T-helper 1 cell treated with Interleukin-12 subunit alpha and Interleukin-12 subunit beta and Interleukin-4 antibody, amounts not matched to agents 30 ng/mL and 1 ng/mL, for 36 hours (primary cell): Measurements from ENCODE around the gene IHH. TPM values are rescaled to one million over a fixed set of nuclear protein-coding genes. Genes with fewer than 3 reads are reported as not detected.

Experiments
- intact Hi-C: fragments of 100-400 bp; cut with micrococcal nuclease; formaldehyde crosslinking; loops from one replicate; pipeline ENCODE4 v1.15.1; 2024
- total RNA-seq: library from RNA; stranded (reverse); gene quantifications from 2 replicates; pipeline ENCODE4 v1.2.3, GENCODE V29; 2022

IHH gene
- total RNA-seq, 1 donor from 2014 or later: not detected

DNA sequence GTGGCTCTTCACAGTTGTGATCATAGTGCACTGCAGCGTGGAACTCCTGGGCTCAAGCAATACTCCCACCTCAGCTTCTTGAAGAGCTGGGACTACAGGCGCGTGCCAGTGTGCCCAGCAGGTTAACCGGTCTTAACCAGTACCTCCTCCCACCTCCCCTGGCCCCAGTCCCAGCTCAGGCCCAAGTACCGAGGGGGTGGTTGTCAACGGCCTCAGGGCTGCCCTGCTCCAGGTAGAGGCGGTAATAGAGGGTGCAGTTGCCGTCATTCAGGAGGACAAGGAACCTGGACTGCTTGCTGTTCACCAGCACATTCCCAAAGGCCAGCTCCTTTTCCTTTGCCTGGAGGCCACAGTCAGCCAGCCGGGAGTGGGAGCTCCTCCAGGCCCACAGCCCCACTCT lies 39.1 kb downstream of the IHH start:
- intact Hi-C loops: no loop called here

DNA sequence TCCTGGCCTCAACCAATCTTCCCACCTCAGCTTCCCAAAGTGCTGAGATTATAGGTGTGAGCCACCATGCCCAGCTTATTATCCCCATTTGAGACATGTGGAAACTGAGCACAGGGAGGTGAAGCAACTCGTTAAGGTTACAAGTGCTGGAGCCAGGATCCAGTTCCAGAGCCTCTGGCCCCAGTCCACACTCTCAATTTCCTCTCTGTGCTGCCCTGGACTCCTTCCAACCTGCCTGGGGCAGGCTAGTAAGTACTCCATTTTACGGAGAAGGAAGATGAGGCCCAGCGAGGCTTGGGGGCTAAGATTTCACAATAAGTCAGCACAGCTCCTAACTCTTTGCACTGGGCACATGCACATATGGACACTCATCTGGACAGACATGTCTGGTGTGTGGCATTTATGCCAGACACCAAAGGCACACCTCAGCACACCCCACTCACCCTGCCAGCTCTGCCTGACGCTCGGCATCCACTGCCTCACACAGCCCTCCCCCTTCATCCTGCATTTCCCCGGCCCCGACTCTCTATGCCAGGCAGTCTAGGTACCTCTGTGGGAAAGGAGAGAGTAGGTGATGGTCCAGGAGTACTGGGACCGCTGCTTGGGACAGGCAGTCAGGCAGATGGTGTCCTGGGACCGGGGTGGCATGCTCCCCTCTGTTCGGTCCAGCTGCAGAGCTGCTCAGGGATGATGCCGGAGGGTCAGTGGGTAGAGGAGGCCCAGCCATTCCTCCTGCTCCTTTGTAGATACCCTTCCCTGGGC lies 39.9 kb downstream of the IHH start:
- intact Hi-C loops: no loop called here

- intact Hi-C loops: no loop called here
Observed at GRCh38 chr2:219019436-219019835, 41.3 kb downstream of the IHH start.

DNA sequence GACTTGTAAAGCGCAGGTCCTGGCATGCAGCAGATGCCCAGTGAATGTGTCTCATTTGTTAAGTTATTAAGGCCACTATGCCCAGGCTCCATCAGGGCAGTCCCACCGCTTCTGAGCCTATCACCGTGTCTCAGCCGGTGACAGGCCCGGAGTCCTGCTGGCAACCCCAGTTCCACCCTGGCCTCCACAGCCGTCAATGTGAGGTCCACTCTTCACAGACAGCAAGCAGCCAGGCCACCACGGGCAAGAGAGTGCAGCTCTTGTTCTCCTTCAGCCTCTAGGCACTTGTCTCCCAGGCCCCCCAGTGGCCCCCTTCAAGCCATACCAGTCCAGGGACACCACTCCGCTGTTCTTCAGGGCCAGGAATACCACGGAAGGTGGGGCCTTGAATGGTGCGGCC lies 42.0 kb downstream of the IHH start:
- intact Hi-C loops: no loop called here

GRCh38 chr2:219018286-219018685 lies 42.4 kb downstream of the IHH start:
- intact Hi-C loops: no loop called here

DNA sequence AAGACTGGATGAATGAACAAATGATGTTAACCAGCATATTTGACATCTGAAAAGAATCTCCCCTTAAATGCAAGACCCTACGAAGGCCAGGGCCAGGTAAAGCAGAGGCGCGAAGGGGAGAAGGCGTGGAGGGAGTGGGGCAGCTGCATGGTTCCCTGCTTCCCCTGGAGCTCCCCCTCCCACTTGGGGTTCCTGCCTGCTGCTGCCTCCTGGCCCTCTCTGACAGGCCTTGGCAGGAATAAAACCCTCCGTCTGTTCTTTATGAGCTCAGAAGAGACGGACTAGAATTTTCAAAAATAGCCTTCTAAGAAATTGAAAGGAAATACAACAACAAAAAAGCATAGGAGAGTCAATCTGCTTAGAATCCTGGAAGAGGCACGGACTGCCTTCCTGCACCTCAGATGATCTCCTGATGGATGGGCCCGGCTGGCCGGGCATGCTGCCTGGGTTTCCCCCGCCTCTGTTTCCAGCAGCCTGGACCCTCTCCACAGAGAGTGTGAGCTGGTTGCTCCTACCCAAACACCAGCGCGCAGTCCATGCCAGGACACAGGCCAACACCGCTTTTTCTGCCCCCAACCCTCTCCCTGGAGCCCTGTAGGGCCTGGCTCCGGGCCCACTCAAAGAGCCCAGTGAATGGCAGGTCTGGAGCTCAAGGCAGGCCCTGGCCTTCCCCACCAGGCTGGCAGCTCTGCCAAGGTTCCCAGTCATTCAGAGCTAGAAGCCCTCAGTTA lies 43.4 kb downstream of the IHH start:
- intact Hi-C loops: no loop called here

DNA sequence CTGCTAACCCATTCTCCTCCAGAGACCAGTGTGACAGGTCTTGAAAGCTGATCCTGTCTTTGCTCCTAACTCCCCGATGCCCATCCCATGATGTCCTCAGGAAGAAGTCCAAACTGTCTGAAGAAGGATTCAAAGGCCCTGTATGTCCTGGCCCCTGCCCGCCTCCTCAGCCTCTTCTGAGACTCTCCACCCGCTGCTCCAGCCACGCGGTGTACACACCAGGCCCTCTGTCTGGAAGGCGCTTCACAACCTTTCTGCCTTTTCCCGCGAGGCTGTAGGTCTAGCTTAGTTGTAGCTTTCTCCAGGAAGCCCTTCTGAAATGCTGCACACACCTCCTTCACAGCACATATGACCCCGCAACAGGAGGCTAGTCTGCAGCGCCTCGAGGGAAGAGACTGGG lies 44.0 kb downstream of the IHH start:
- intact Hi-C loops: no loop called here

GRCh38 chr2:219010873-219011272 lies 49.8 kb downstream of the IHH start:
- intact Hi-C loops: no loop called here

DNA sequence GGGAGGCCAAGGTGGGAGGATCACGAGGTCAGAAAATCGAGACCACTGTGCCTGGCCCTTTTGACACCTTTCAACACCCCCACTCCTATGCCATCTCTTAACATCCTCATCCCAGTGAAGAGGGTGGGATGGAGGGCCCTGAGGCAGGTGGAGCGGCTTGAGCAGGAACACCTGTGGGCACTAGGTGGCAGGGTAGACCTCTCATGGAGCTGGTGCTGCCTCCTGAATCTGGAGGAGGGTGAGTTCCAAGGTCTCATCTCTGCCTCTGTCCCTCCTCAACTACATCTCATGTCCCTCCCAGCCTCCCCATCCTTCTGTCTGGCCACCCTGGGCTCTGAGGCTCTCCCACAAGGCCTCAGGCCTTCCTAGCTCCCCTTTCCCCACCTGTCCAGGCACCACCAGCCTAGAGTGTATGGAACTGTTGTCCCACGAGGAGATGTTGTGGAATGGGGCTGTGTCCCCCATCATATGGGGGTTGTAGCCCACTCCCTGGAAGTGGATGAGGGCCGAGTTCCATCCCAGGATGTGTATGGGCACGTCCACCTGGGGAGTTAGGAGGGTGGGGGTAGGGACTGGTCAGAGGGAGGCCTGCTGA lies 50.5 kb downstream of the IHH start:
- intact Hi-C loops: no loop called here

DNA sequence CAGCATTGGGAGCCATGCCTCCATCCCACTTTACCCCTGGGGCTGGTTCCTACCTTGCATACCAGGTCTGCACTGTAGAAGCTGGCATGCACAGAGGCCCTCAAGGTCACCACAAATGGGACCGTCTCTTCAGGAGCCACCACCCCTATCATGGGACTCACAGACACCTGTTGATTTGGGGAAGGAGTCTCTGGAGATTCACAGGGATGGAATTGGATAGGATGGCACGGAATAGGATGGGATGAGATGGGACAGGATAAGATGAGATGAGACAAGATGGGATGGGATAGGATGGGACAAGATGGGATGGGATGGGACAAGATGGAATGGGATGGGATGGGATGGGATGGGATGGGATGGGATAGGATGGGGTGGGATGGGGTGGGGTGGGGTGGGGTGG lies 51.4 kb downstream of the IHH start:
- intact Hi-C loops: no loop called here

Other genes with a start within 250 kb of the IHH start
- gene PRKAG3, start 229.1 kb downstream of the IHH start, total RNA-seq: not detected in 2 replicates
- not detected in 2 replicates for gene WNT6, start 201.1 kb downstream of the IHH start, total RNA-seq
- 0.07 and 0.29 TPM in 2 replicates for gene WNT10A, start 180.1 kb downstream of the IHH start, total RNA-seq
- gene CDK5R2, start 101.3 kb downstream of the IHH start, total RNA-seq: not detected in 2 replicates
- not detected in 2 replicates for gene FEV, start 75.7 kb downstream of the IHH start, total RNA-seq
- not detected in 2 replicates for gene CRYBA2, start 67.5 kb downstream of the IHH start, total RNA-seq
- gene CFAP65, start 19.4 kb downstream of the IHH start, total RNA-seq: not detected in 2 replicates
- 17.1 and 20.4 TPM in 2 replicates for gene NHEJ1, start 99.9 kb upstream of the IHH start, total RNA-seq
- 1.8 and 2.5 TPM in 2 replicates for gene SLC23A3, start 109.1 kb upstream of the IHH start, total RNA-seq
- gene CNPPD1, start 116.0 kb upstream of the IHH start, total RNA-seq: 82.8 and 84.3 TPM in 2 replicates
- gene RETREG2, start 117.4 kb upstream of the IHH start, total RNA-seq: 84.1 and 94.7 TPM in 2 replicates
- 44.2 and 56.1 TPM in 2 replicates for gene ZFAND2B, start 145.9 kb upstream of the IHH start, total RNA-seq
- gene ABCB6, start 158.0 kb upstream of the IHH start, total RNA-seq: 22.7 and 25.5 TPM in 2 replicates
- gene ATG9A, start 168.7 kb upstream of the IHH start, total RNA-seq: 52.7 and 63.0 TPM in 2 replicates
- gene ANKZF1, start 168.9 kb upstream of the IHH start, total RNA-seq: 91.4 and 91.9 TPM in 2 replicates
- gene GLB1L, start 184.5 kb upstream of the IHH start, total RNA-seq: 5.3 and 5.4 TPM in 2 replicates
- 32.3 and 34.2 TPM in 2 replicates for gene STK16, start 184.6 kb upstream of the IHH start, total RNA-seq
- 0.17 TPM in 1 of 2 replicates, not detected in the other for gene TUBA4B, start 192.3 kb upstream of the IHH start, total RNA-seq
- 290 and 312 TPM in 2 replicates for gene TUBA4A, start 193.0 kb upstream of the IHH start, total RNA-seq
- gene DNAJB2, start 218.4 kb upstream of the IHH start, total RNA-seq: 46.7 and 53.0 TPM in 2 replicates
- gene PTPRN, start 248.5 kb upstream of the IHH start, total RNA-seq: not detected in 2 replicates